GM12891 (cell line): ENCODE results near the gene CLTCL1.

ENCODE experiments used
- PAX5 ChIP-seq: IDR thresholded peaks from 2 replicates; pipeline ENCODE4 v1.6.1; 2011; ENCODE audit warnings: low read length, moderate library complexity, mild to moderate bottlenecking; ENCODE audit not compliant: insufficient read depth, severe bottlenecking
- POLR2A ChIP-seq: IDR thresholded peaks from 2 replicates; pipeline ENCODE4 v1.6.1; 2011; ENCODE audit warnings: low read depth, low read length, control low read depth
- POLR2AphosphoS5 ChIP-seq: IDR thresholded peaks from 2 replicates; pipeline ENCODE4 v1.6.1; 2011; ENCODE audit warnings: low read depth, low read length, control low read depth
- POU2F2 ChIP-seq: IDR thresholded peaks from 2 replicates; pipeline ENCODE4 v1.6.1; 2011; ENCODE audit warnings: low read depth, mild to moderate bottlenecking, control low read depth, low read length, moderate library complexity
- SPI1 ChIP-seq: IDR thresholded peaks from 2 replicates; pipeline ENCODE4 v1.6.1; 2011; ENCODE audit warnings: low read depth, low read length, control low read depth
- TAF1 ChIP-seq: IDR thresholded peaks from 2 replicates; pipeline ENCODE4 v1.6.1; 2011; ENCODE audit warnings: low read depth, low read length, control low read depth

DNA sequence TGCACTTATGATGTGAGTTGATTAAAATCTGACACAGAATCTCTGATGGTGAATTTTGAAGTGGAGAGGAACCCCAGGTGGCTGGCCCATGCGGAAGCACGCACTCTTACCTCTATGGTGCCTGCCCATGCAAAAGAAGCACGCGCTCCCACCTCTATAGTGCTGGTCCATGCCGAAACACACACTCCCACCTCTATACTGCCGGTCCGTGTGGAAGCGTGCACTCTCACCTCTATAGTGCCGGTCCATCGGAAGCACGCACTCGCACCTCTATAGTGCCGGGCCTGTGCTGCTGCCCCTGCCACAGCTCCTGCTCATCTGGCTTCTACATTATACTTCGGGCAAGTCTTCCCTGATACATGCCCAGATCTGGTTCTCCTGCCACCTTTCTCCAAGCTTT lies 76.2 kb downstream of the CLTCL1 start:
- TF ChIP-seq POLR2AphosphoS5, result no peak
- TF ChIP-seq POLR2A, result no peak
- TF ChIP-seq TAF1, result no peak
- no peak for TF ChIP-seq SPI1
- TF ChIP-seq PAX5, result no peak
- no peak for TF ChIP-seq POU2F2
